H1 (cell line): ENCODE results near the gene VGF. TPM values are rescaled to one million over a fixed set of nuclear protein-coding genes. Genes with fewer than 3 reads are reported as not detected.
A peak's percentile ranks its signal among the peaks of the same experiment; 100 is the strongest.
"Not testable (repeated sequence)": the region's sequence is repeated elsewhere in the genome, so short reads cannot be mapped to it uniquely, and the experiment has no call there.

Experiments
- CTCF ChIA-PET: fragments of 300-600 bp; sonication (Branson Sonifier 250); formaldehyde crosslinking; loops from one replicate; lab custom pipeline; 2021; ENCODE audit not compliant: partially characterized antibody; lab: Charles Lee
- POLR2A ChIA-PET: fragments of 300-600 bp; sonication (Branson Sonifier 250); formaldehyde crosslinking; loops from one replicate; lab custom pipeline; 2021; ENCODE audit warnings: inconsistent platforms; ENCODE audit not compliant: partially characterized antibody; lab: Charles Lee
- DNase-seq, 2 experiments: peaks; one replicate each; pipeline versions ENCODE4 v3.0.0 to v3.0.0-alpha.2; 2010 to 2022; ENCODE audit warnings: low spot score in 2 of 2, low read depth in 1 of 2, mixed read lengths in 1 of 2
- FAIRE-seq: peaks from 2 replicates; lab custom pipeline; 2011; peaks lifted over from hg19 to GRCh38; lab: Jason Lieb, UNC
- H2AFZ ChIP-seq: 2 replicates; pipeline ENCODE4 v1.8.1; 2012; ENCODE audit warnings: low read length, inconsistent platforms
- H2AK5ac ChIP-seq: 2 replicates; pipeline ENCODE4 v1.6.1; 2013; ENCODE audit warnings: low read depth, low read length
- H2BK120ac ChIP-seq: replicated peaks from 2 replicates; pipeline ENCODE3; 2013; ENCODE audit warnings: low read depth, low read length, inconsistent platforms
- H2BK12ac ChIP-seq: 2 replicates; pipeline ENCODE4 v1.6.1; 2013; ENCODE audit warnings: low read depth, low read length
- H2BK15ac ChIP-seq: 2 replicates; pipeline ENCODE4 v1.6.1; 2013; ENCODE audit warnings: low read length
- H2BK20ac ChIP-seq: 2 replicates; pipeline ENCODE4 v1.6.1; 2013; ENCODE audit warnings: low read length
- H2BK5ac ChIP-seq: 2 replicates; pipeline ENCODE4 v1.6.1; 2013; ENCODE audit warnings: low read depth, low read length
- H3K14ac ChIP-seq: 2 replicates; pipeline ENCODE4 v1.6.1; 2013; ENCODE audit warnings: inconsistent platforms; ENCODE audit not compliant: insufficient read length
- H3K18ac ChIP-seq: 2 replicates; pipeline ENCODE4 v1.6.1; 2013; ENCODE audit warnings: low read length; ENCODE audit errors: extremely low read depth
- H3K23ac ChIP-seq: 2 replicates; pipeline ENCODE4 v1.6.1; 2013; ENCODE audit warnings: inconsistent platforms; ENCODE audit not compliant: insufficient read length
- H3K23me2 ChIP-seq: 2 replicates; pipeline ENCODE4 v1.6.1; 2013; ENCODE audit warnings: low read depth, low read length
- H3K27ac ChIP-seq: 2 replicates; pipeline ENCODE4 v1.6.1; 2011; ENCODE audit warnings: low read depth, low read length, inconsistent platforms
- H3K27me3 ChIP-seq, 4 experiments: replicated peaks in 1 of 4; 1 replicate in 1 of 4; 2 replicates in 3 of 4; pipeline versions ENCODE4 v1.6.1 to v1.8.1; 2011 to 2013; ENCODE audit warnings: low read length in 3 of 4, mild to moderate bottlenecking in 3 of 4, inconsistent platforms in 2 of 4, mixed read lengths in 2 of 4, moderate library complexity in 1 of 4; ENCODE audit not compliant: control insufficient read depth in 3 of 4, insufficient read depth in 3 of 4; ENCODE audit errors: extremely low read depth in 1 of 4
- H3K36me3 ChIP-seq, 4 experiments: 2 replicates each; pipeline versions ENCODE4 v1.6.1 to v1.8.1; 2011 to 2013; ENCODE audit warnings: mild to moderate bottlenecking in 4 of 4, low read length in 3 of 4, moderate library complexity in 2 of 4, control low read depth in 1 of 4, inconsistent platforms in 1 of 4; ENCODE audit not compliant: insufficient read depth in 4 of 4, control insufficient read depth in 2 of 4
- H3K4ac ChIP-seq: replicated peaks from 2 replicates; pipeline ENCODE3; 2013; ENCODE audit warnings: low read length, low read depth, mixed read lengths, inconsistent platforms; ENCODE audit not compliant: insufficient read length
- H3K4me1 ChIP-seq, 4 experiments: replicated peaks in 1 of 4; 1 replicate in 1 of 4; 2 replicates in 3 of 4; pipeline versions ENCODE4 v1.6.1 to v1.8.1; 2011 to 2013; ENCODE audit warnings: low read length in 3 of 4, inconsistent platforms in 2 of 4, mixed read lengths in 1 of 4; ENCODE audit not compliant: insufficient read depth in 4 of 4, control insufficient read depth in 3 of 4
- H3K4me2 ChIP-seq, 2 experiments: 2 replicates each; pipeline versions ENCODE4 v1.6.1 to v1.8.1; 2011 to 2013; ENCODE audit warnings: low read depth in 2 of 2, low read length in 2 of 2, control low read depth in 1 of 2, inconsistent platforms in 1 of 2, mild to moderate bottlenecking in 1 of 2; ENCODE audit not compliant: insufficient read depth in 1 of 2
- H3K4me3 ChIP-seq, 4 experiments: fragments of 200-600, 300-600 bp in 1 of 4; sonication (generic), shearing (Covaris generic), sonication (Bioruptor Twin) in 1 of 4; 2 replicates each; pipeline versions ENCODE4 v1.5.1 to v1.8.1; 2011 to 2016; ENCODE audit warnings: low read length in 4 of 4, low read depth in 3 of 4, control low read depth in 2 of 4, inconsistent platforms in 2 of 4, mild to moderate bottlenecking in 2 of 4, mixed read lengths in 1 of 4, moderate library complexity in 1 of 4; ENCODE audit not compliant: insufficient read depth in 2 of 4; ENCODE audit errors: extremely low read depth in 1 of 4
- H3K56ac ChIP-seq: replicated peaks from 2 replicates; pipeline ENCODE3; 2013; ENCODE audit warnings: low read depth, mild to moderate bottlenecking, mixed read lengths, low read length, inconsistent platforms; ENCODE audit not compliant: insufficient read length
- H3K79me1 ChIP-seq: 2 replicates; pipeline ENCODE4 v1.6.1; 2013; ENCODE audit warnings: low read depth, low read length, control low read depth
- H3K79me2 ChIP-seq, 2 experiments: 2 replicates each; pipeline versions ENCODE4 v1.6.1 to v1.8.1; 2012 to 2013; ENCODE audit warnings: low read length in 2 of 2, mild to moderate bottlenecking in 2 of 2, inconsistent platforms in 1 of 2; ENCODE audit not compliant: insufficient read depth in 2 of 2, control insufficient read depth in 1 of 2
- H3K9ac ChIP-seq, 4 experiments: replicated peaks in 1 of 4; 1 replicate in 1 of 4; 2 replicates in 3 of 4; pipeline versions ENCODE4 v1.6.1 to v1.8.1; 2011 to 2013; ENCODE audit warnings: low read depth in 3 of 4, low read length in 3 of 4, control low read depth in 2 of 4, mild to moderate bottlenecking in 2 of 4, moderate library complexity in 2 of 4, inconsistent platforms in 1 of 4; ENCODE audit errors: extremely low read depth in 1 of 4
- H3K9me3 ChIP-seq, 2 experiments: 2 replicates each; pipeline versions ENCODE4 v1.6.1 to v1.8.1; 2012 to 2013; ENCODE audit warnings: mild to moderate bottlenecking in 2 of 2, moderate library complexity in 2 of 2, control low read depth in 1 of 2, inconsistent platforms in 1 of 2, low read depth in 1 of 2, low read length in 1 of 2, mixed read lengths in 1 of 2; ENCODE audit not compliant: insufficient read depth in 2 of 2
- H4K20me1 ChIP-seq, 2 experiments: replicated peaks in 1 of 2; 2 replicates each; pipeline versions ENCODE3 to v1.8.1; 2011 to 2013; ENCODE audit warnings: inconsistent platforms in 2 of 2, low read length in 2 of 2, mild to moderate bottlenecking in 1 of 2; ENCODE audit not compliant: insufficient read depth in 2 of 2, control insufficient read depth in 1 of 2
- H4K5ac ChIP-seq: 2 replicates; pipeline ENCODE4 v1.6.1; 2013; ENCODE audit warnings: low read length, low read depth, mixed read lengths, inconsistent platforms; ENCODE audit not compliant: insufficient read length
- H4K8ac ChIP-seq: 2 replicates; pipeline ENCODE4 v1.8.0; 2013; ENCODE audit warnings: mild to moderate bottlenecking, moderate library complexity, low read length, inconsistent platforms; ENCODE audit not compliant: insufficient read depth; ENCODE audit errors: extremely low read depth
- H4K91ac ChIP-seq: replicated peaks from 2 replicates; pipeline ENCODE3; 2013; ENCODE audit warnings: low read length, mixed read lengths, inconsistent platforms; ENCODE audit not compliant: insufficient read length
- WGBS, 2 experiments: shearing (Covaris generic) in 1 of 2; methylation state at CpG; one replicate each; pipeline versions ENCODE4 v1.1.6 to v1.1.7; 2013 to 2015; ENCODE audit warnings: low lambda C conversion rate in 2 of 2, mixed read lengths in 2 of 2, inconsistent platforms in 1 of 2, low coverage in 1 of 2, missing lambda C conversion rate in 1 of 2; ENCODE audit not compliant: insufficient replicate concordance in 2 of 2, insufficient coverage in 1 of 2, insufficient read length in 1 of 2; ENCODE audit errors: extremely low coverage in 1 of 2, missing lambda C conversion rate in 1 of 2; 5-methylcytosine and 5-hydroxymethylcytosine counted together
- polyA plus RNA-seq, 7 experiments: library from polyadenylated mRNA; depleted of rRNA in 3 of 7; stranded (reverse) in 5 of 7; unstranded in 2 of 7; fragments of >200 nt in 5 of 7; fragments of 200-250 nt in 2 of 7; gene quantifications; 1 replicate in 5 of 7; 2 replicates in 1 of 7; 4 replicates in 1 of 7; pipeline versions ENCODE4 v1.2.1 to v1.2.3, GENCODE V29; 2011 to 2013; ENCODE audit warnings: missing spikeins in 2 of 7, mixed read lengths in 2 of 7
- total RNA-seq: library from RNA; stranded (reverse); fragmentation: NEBNext Ultra II Directional; extraction: Animal tissue kit (Norgen Biotek cat#: 25700); gene quantifications from 2 replicates; pipeline ENCODE4 v1.2.1, GENCODE V29; 2021

VGF gene
- total and polyA plus RNA-seq, 2 of the 8 experiments (the other 6 are each of a cell fraction or from before 2014, with no cell fraction given), result 1.6 to 7.0 TPM

DNA sequence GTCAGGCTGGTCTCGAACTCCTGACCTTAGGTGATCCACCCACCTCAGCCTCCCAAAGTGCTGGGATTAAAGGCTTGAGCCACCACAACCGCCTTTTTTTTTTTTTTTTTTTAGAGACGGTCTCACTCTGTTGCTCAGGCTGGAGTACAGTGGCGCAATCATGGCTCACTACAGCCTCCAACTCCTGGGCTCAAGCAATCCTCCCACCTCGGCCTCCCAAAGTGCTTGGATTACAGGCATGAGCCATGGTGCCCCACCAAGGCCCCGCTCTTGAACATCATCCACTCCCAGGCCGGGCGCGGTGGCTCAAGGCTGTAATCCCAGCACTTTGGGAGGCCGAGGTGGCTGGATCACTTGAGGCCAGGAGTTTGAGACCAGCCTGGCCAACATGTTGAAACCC is 34.2 kb upstream of the VGF start:
- not testable (repeated sequence) for H3K79me2 ChIP-seq, FAIRE-seq, H3K56ac ChIP-seq, H3K79me1 ChIP-seq, H3K36me3 ChIP-seq, H3K4me3 ChIP-seq, H4K20me1 ChIP-seq, H2BK5ac ChIP-seq, H2BK120ac ChIP-seq, H2BK15ac ChIP-seq, H3K23ac ChIP-seq, H2AFZ ChIP-seq, H3K4me2 ChIP-seq, H4K91ac ChIP-seq, H3K4ac ChIP-seq, H2BK20ac ChIP-seq, H3K14ac ChIP-seq, H3K27ac ChIP-seq, H4K5ac ChIP-seq, H3K9ac ChIP-seq, H2AK5ac ChIP-seq, H3K23me2 ChIP-seq, H3K9me3 ChIP-seq, H3K18ac ChIP-seq, DNase-seq, H4K8ac ChIP-seq
- ChIA-PET POLR2A (interaction anchor here (0.6 to 2.0 kb wide), 10 partner anchors 8 to 114 kb away, joined by 3 to 7 read pairs (median 4); partner anchors contain the start of genes NAT16 and TRIM56), CTCF (interaction anchor here (1.1 to 12.3 kb wide), 6 partner anchors 7 to 58 kb away, joined by 4 to 168 read pairs (median 6); no protein-coding TSS in a partner anchor)
- Histone ChIP-seq H2BK12ac (0 out of 2 replicates have a peak overlapping the region, but pooled peaks have one; percentile 55), H3K4me1 (peaks cover 5 to 20% (median 13%) of the 10 kb centered on the region in 4 experiments), H3K27me3 (peaks cover 0 to 16% (median 9%) of the 10 kb centered on the region in 4 experiments; a peak in 5 of 7 replicates)
- WGBS, 2 experiments, result 95% methylated on average over 7 of the region's 10 CpGs; no CpG with 5 or more reads in 1 of the 2 experiments
